ENCODE results near the gene WNT9B.

- no peak for TF ChIP-seq POLR2AphosphoS5 (IDR thresholded peaks at IDR 0.05)
- no peak for TF ChIP-seq CTCF (IDR thresholded peaks at IDR 0.05)
Observed at GRCh38 chr17:46832331-46832821, 19.0 kb upstream of the WNT9B start.
